H1 (cell line): ENCODE results near the gene NBEA. TPM values are rescaled to one million over a fixed set of nuclear protein-coding genes. Genes with fewer than 3 reads are reported as not detected.

Experiments used
- CTCF ChIA-PET: fragments of 300-600 bp; sonication (Branson Sonifier 250); formaldehyde crosslinking; loops from one replicate; lab custom pipeline; 2021; ENCODE audit not compliant: partially characterized antibody; lab: Charles Lee
- POLR2A ChIA-PET: fragments of 300-600 bp; sonication (Branson Sonifier 250); formaldehyde crosslinking; loops from one replicate; lab custom pipeline; 2021; ENCODE audit warnings: inconsistent platforms; ENCODE audit not compliant: partially characterized antibody; lab: Charles Lee
- DNase-seq, 2 experiments: peaks; one replicate each; pipeline versions ENCODE4 v3.0.0 to v3.0.0-alpha.2; 2010 to 2022; ENCODE audit warnings: low spot score in 2 of 2, low read depth in 1 of 2, mixed read lengths in 1 of 2
- FAIRE-seq: peaks from 2 replicates; lab custom pipeline; 2011; peaks lifted over from hg19 to GRCh38; lab: Jason Lieb, UNC
- H2AFZ ChIP-seq: 2 replicates; pipeline ENCODE4 v1.8.1; 2012; ENCODE audit warnings: low read length, inconsistent platforms
- H2AK5ac ChIP-seq: 2 replicates; pipeline ENCODE4 v1.6.1; 2013; ENCODE audit warnings: low read depth, low read length
- H2BK120ac ChIP-seq: replicated peaks from 2 replicates; pipeline ENCODE3; 2013; ENCODE audit warnings: low read depth, low read length, inconsistent platforms
- H2BK12ac ChIP-seq: 2 replicates; pipeline ENCODE4 v1.6.1; 2013; ENCODE audit warnings: low read depth, low read length
- H2BK15ac ChIP-seq: 2 replicates; pipeline ENCODE4 v1.6.1; 2013; ENCODE audit warnings: low read length
- H2BK20ac ChIP-seq: 2 replicates; pipeline ENCODE4 v1.6.1; 2013; ENCODE audit warnings: low read length
- H2BK5ac ChIP-seq: 2 replicates; pipeline ENCODE4 v1.6.1; 2013; ENCODE audit warnings: low read depth, low read length
- H3K14ac ChIP-seq: 2 replicates; pipeline ENCODE4 v1.6.1; 2013; ENCODE audit warnings: inconsistent platforms; ENCODE audit not compliant: insufficient read length
- H3K18ac ChIP-seq: 2 replicates; pipeline ENCODE4 v1.6.1; 2013; ENCODE audit warnings: low read length; ENCODE audit errors: extremely low read depth
- H3K23ac ChIP-seq: 2 replicates; pipeline ENCODE4 v1.6.1; 2013; ENCODE audit warnings: inconsistent platforms; ENCODE audit not compliant: insufficient read length
- H3K23me2 ChIP-seq: 2 replicates; pipeline ENCODE4 v1.6.1; 2013; ENCODE audit warnings: low read depth, low read length
- H3K27ac ChIP-seq: 2 replicates; pipeline ENCODE4 v1.6.1; 2011; ENCODE audit warnings: low read depth, low read length, inconsistent platforms
- H3K27me3 ChIP-seq, 4 experiments: replicated peaks in 1 of 4; 1 replicate in 1 of 4; 2 replicates in 3 of 4; pipeline versions ENCODE4 v1.6.1 to v1.8.1; 2011 to 2013; ENCODE audit warnings: low read length in 3 of 4, mild to moderate bottlenecking in 3 of 4, inconsistent platforms in 2 of 4, mixed read lengths in 2 of 4, moderate library complexity in 1 of 4; ENCODE audit not compliant: control insufficient read depth in 3 of 4, insufficient read depth in 3 of 4; ENCODE audit errors: extremely low read depth in 1 of 4
- H3K36me3 ChIP-seq, 4 experiments: 2 replicates each; pipeline versions ENCODE4 v1.6.1 to v1.8.1; 2011 to 2013; ENCODE audit warnings: mild to moderate bottlenecking in 4 of 4, low read length in 3 of 4, moderate library complexity in 2 of 4, control low read depth in 1 of 4, inconsistent platforms in 1 of 4; ENCODE audit not compliant: insufficient read depth in 4 of 4, control insufficient read depth in 2 of 4
- H3K4ac ChIP-seq: replicated peaks from 2 replicates; pipeline ENCODE3; 2013; ENCODE audit warnings: low read length, low read depth, mixed read lengths, inconsistent platforms; ENCODE audit not compliant: insufficient read length
- H3K4me1 ChIP-seq, 4 experiments: replicated peaks in 1 of 4; 1 replicate in 1 of 4; 2 replicates in 3 of 4; pipeline versions ENCODE4 v1.6.1 to v1.8.1; 2011 to 2013; ENCODE audit warnings: low read length in 3 of 4, inconsistent platforms in 2 of 4, mixed read lengths in 1 of 4; ENCODE audit not compliant: insufficient read depth in 4 of 4, control insufficient read depth in 3 of 4
- H3K4me2 ChIP-seq, 2 experiments: 2 replicates each; pipeline versions ENCODE4 v1.6.1 to v1.8.1; 2011 to 2013; ENCODE audit warnings: low read depth in 2 of 2, low read length in 2 of 2, control low read depth in 1 of 2, inconsistent platforms in 1 of 2, mild to moderate bottlenecking in 1 of 2; ENCODE audit not compliant: insufficient read depth in 1 of 2
- H3K4me3 ChIP-seq, 4 experiments: fragments of 200-600, 300-600 bp in 1 of 4; sonication (generic), shearing (Covaris generic), sonication (Bioruptor Twin) in 1 of 4; 2 replicates each; pipeline versions ENCODE4 v1.5.1 to v1.8.1; 2011 to 2016; ENCODE audit warnings: low read length in 4 of 4, low read depth in 3 of 4, control low read depth in 2 of 4, inconsistent platforms in 2 of 4, mild to moderate bottlenecking in 2 of 4, mixed read lengths in 1 of 4, moderate library complexity in 1 of 4; ENCODE audit not compliant: insufficient read depth in 2 of 4; ENCODE audit errors: extremely low read depth in 1 of 4
- H3K56ac ChIP-seq: replicated peaks from 2 replicates; pipeline ENCODE3; 2013; ENCODE audit warnings: low read depth, mild to moderate bottlenecking, mixed read lengths, low read length, inconsistent platforms; ENCODE audit not compliant: insufficient read length
- H3K79me1 ChIP-seq: 2 replicates; pipeline ENCODE4 v1.6.1; 2013; ENCODE audit warnings: low read depth, low read length, control low read depth
- H3K79me2 ChIP-seq, 2 experiments: 2 replicates each; pipeline versions ENCODE4 v1.6.1 to v1.8.1; 2012 to 2013; ENCODE audit warnings: low read length in 2 of 2, mild to moderate bottlenecking in 2 of 2, inconsistent platforms in 1 of 2; ENCODE audit not compliant: insufficient read depth in 2 of 2, control insufficient read depth in 1 of 2
- H3K9ac ChIP-seq, 4 experiments: replicated peaks in 1 of 4; 1 replicate in 1 of 4; 2 replicates in 3 of 4; pipeline versions ENCODE4 v1.6.1 to v1.8.1; 2011 to 2013; ENCODE audit warnings: low read depth in 3 of 4, low read length in 3 of 4, control low read depth in 2 of 4, mild to moderate bottlenecking in 2 of 4, moderate library complexity in 2 of 4, inconsistent platforms in 1 of 4; ENCODE audit errors: extremely low read depth in 1 of 4
- H3K9me3 ChIP-seq, 2 experiments: 2 replicates each; pipeline versions ENCODE4 v1.6.1 to v1.8.1; 2012 to 2013; ENCODE audit warnings: mild to moderate bottlenecking in 2 of 2, moderate library complexity in 2 of 2, control low read depth in 1 of 2, inconsistent platforms in 1 of 2, low read depth in 1 of 2, low read length in 1 of 2, mixed read lengths in 1 of 2; ENCODE audit not compliant: insufficient read depth in 2 of 2
- H4K20me1 ChIP-seq, 2 experiments: replicated peaks in 1 of 2; 2 replicates each; pipeline versions ENCODE3 to v1.8.1; 2011 to 2013; ENCODE audit warnings: inconsistent platforms in 2 of 2, low read length in 2 of 2, mild to moderate bottlenecking in 1 of 2; ENCODE audit not compliant: insufficient read depth in 2 of 2, control insufficient read depth in 1 of 2
- H4K5ac ChIP-seq: 2 replicates; pipeline ENCODE4 v1.6.1; 2013; ENCODE audit warnings: low read length, low read depth, mixed read lengths, inconsistent platforms; ENCODE audit not compliant: insufficient read length
- H4K8ac ChIP-seq: 2 replicates; pipeline ENCODE4 v1.8.0; 2013; ENCODE audit warnings: mild to moderate bottlenecking, moderate library complexity, low read length, inconsistent platforms; ENCODE audit not compliant: insufficient read depth; ENCODE audit errors: extremely low read depth
- H4K91ac ChIP-seq: replicated peaks from 2 replicates; pipeline ENCODE3; 2013; ENCODE audit warnings: low read length, mixed read lengths, inconsistent platforms; ENCODE audit not compliant: insufficient read length
- HDAC6 ChIP-seq: IDR thresholded peaks from one replicate; pipeline ENCODE4 v1.7.1; 2012; ENCODE audit warnings: low read depth, mild to moderate bottlenecking, inconsistent platforms, low read length, moderate library complexity
- JUN ChIP-seq: IDR thresholded peaks from 2 replicates; pipeline ENCODE4 v1.6.1; 2011; ENCODE audit warnings: low read depth, mild to moderate bottlenecking, improper control_type of control experiment, low read length
- NRF1 ChIP-seq: IDR thresholded peaks from 2 replicates; pipeline ENCODE4 v1.6.1; 2011; ENCODE audit warnings: mild to moderate bottlenecking, low read depth, low read length, improper control_type of control experiment
- POLR2A ChIP-seq, 2 experiments: IDR thresholded peaks; 1 replicate in 1 of 2; 2 replicates in 1 of 2; pipeline ENCODE4 v1.6.1; 2011; ENCODE audit warnings: low read depth in 2 of 2, low read length in 2 of 2, mild to moderate bottlenecking in 2 of 2; ENCODE audit errors: control extremely low read depth in 1 of 2
- SP1 ChIP-seq: IDR thresholded peaks from 2 replicates; pipeline ENCODE4 v1.6.1; 2011; ENCODE audit warnings: low read depth, low read length
- SP4 ChIP-seq: IDR thresholded peaks from 2 replicates; pipeline ENCODE4 v1.6.1; 2012; ENCODE audit warnings: low read length, inconsistent platforms
- SRF ChIP-seq: IDR thresholded peaks from 2 replicates; pipeline ENCODE4 v1.6.1; 2011; ENCODE audit warnings: mild to moderate bottlenecking, low read depth, low read length, moderate library complexity
- SUZ12 ChIP-seq: fragments of 200-600 bp; sonication (generic); IDR thresholded peaks from 2 replicates; pipeline ENCODE4 v1.6.1; 2012; ENCODE audit warnings: mild to moderate bottlenecking, inconsistent platforms, low read length, moderate library complexity, mixed read lengths
- TAF1 ChIP-seq: IDR thresholded peaks from 2 replicates; pipeline ENCODE4 v1.6.1; 2011; ENCODE audit warnings: mild to moderate bottlenecking, low read depth, low read length
- TAF7 ChIP-seq: optimal IDR thresholded peaks from 2 replicates; pipeline ENCODE3; 2011; ENCODE audit warnings: low read depth, mild to moderate bottlenecking, inconsistent platforms, low read length, moderate library complexity, borderline replicate concordance
- TBP ChIP-seq: IDR thresholded peaks from 2 replicates; pipeline ENCODE4 v1.6.1; 2011; ENCODE audit warnings: low read depth, low read length, improper control_type of control experiment
- ZNF274 ChIP-seq: IDR thresholded peaks from 2 replicates; pipeline ENCODE4 v1.7.0; 2012; ENCODE audit warnings: low read length, borderline replicate concordance; ENCODE audit errors: extremely low read depth
- WGBS, 2 experiments: shearing (Covaris generic) in 1 of 2; methylation state at CpG; one replicate each; pipeline versions ENCODE4 v1.1.6 to v1.1.7; 2013 to 2015; ENCODE audit warnings: low lambda C conversion rate in 2 of 2, mixed read lengths in 2 of 2, inconsistent platforms in 1 of 2, low coverage in 1 of 2, missing lambda C conversion rate in 1 of 2; ENCODE audit not compliant: insufficient replicate concordance in 2 of 2, insufficient coverage in 1 of 2, insufficient read length in 1 of 2; ENCODE audit errors: extremely low coverage in 1 of 2, missing lambda C conversion rate in 1 of 2; 5-methylcytosine and 5-hydroxymethylcytosine counted together
- polyA plus RNA-seq, 7 experiments: library from polyadenylated mRNA; depleted of rRNA in 3 of 7; stranded (reverse) in 5 of 7; unstranded in 2 of 7; fragments of >200 nt in 5 of 7; fragments of 200-250 nt in 2 of 7; gene quantifications; 1 replicate in 5 of 7; 2 replicates in 1 of 7; 4 replicates in 1 of 7; pipeline versions ENCODE4 v1.2.1 to v1.2.3, GENCODE V29; 2011 to 2013; ENCODE audit warnings: missing spikeins in 2 of 7, mixed read lengths in 2 of 7
- total RNA-seq: library from RNA; stranded (reverse); fragmentation: NEBNext Ultra II Directional; extraction: Animal tissue kit (Norgen Biotek cat#: 25700); gene quantifications from 2 replicates; pipeline ENCODE4 v1.2.1, GENCODE V29; 2021
- TF ChIP-seq, protein P1 (sequence below): IDR thresholded peaks from 2 replicates; pipeline ENCODE4 v1.6.1; 2012; ENCODE audit warnings: inconsistent platforms
- TF ChIP-seq, protein P2 (sequence below): IDR thresholded peaks from 2 replicates; pipeline ENCODE4 v1.6.1; 2012; ENCODE audit warnings: low read length, inconsistent platforms

Gene NBEA
- total and polyA plus RNA-seq, 2 of the 8 experiments (the other 6 are each of a cell fraction or from before 2014, with no cell fraction given) = 14.2 to 21.5 TPM

DNA sequence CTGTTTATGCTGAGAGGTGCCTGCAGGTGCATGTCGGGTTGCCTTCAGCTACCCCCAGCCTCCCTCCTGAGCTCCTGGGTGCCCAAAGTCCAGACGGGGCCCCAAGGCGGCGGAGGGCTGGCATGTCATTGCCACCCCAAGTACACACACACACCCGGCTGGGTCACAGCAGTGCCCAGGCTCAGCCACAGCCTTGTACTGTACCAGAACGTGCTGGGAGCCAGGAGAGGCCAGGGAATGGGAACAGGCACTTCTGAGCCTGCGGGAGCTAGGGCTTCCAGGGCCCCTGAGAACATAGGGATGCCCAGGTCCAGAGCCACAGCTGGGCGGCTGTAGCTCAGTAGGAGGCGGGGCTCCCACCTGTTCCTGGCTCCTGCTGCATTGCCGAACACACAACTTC, 585.4 kb downstream of the NBEA start:
- Histone ChIP-seq H2BK15ac (no peak overlapping the region), H2BK5ac (no peak overlapping the region), H3K14ac (no peak overlapping the region), H4K20me1 (no peaks in the 10 kb centered on the region), H3K4ac (no peak overlapping the region), H3K27ac (no peak overlapping the region), H2BK12ac (no peak overlapping the region), H3K27me3 (no peaks in the 10 kb centered on the region), H3K56ac (no peak overlapping the region), H4K8ac (0 out of 2 replicates have a peak overlapping the region, but pooled peaks have one; percentile 51), H2BK20ac (no peak overlapping the region), H3K4me3 (no peak overlapping the region), H2AK5ac (no peak overlapping the region), H3K4me2 (no peak overlapping the region), H3K4me1 (no peaks in the 10 kb centered on the region), H3K36me3 (no peaks in the 10 kb centered on the region), H4K91ac (no peak overlapping the region), H3K9ac (no peak overlapping the region), H3K23ac (no peak overlapping the region), H3K23me2 (no peaks in the 10 kb centered on the region), H4K5ac (no peak overlapping the region), H3K9me3 (no peaks in the 10 kb centered on the region), H2AFZ (no peak overlapping the region), H3K79me1 (no peaks in the 10 kb centered on the region), H3K79me2 (no peaks in the 10 kb centered on the region), H3K18ac (no peak overlapping the region), H2BK120ac (no peak overlapping the region)
- DNase-seq (no peak), FAIRE-seq (no peak)
- ChIA-PET CTCF (interaction anchor here (1.2 kb wide), 1 partner anchor 104 kb away, joined by 5 read pairs; no protein-coding TSS in a partner anchor), POLR2A (no interaction called here)
- WGBS, 2 experiments = 93% methylated on average over 8 of the region's 10 CpGs; no CpG with 5 or more reads in 1 of the 2 experiments
- TF ChIP-seq TBP (no peak), SUZ12 (no peak), HDAC6 (no peak), ZNF274 (no peak), TAF1 (no peak), SP1 (no peak), SP4 (no peak), TAF7 (no peak), NRF1 (no peak), POLR2A (IDR thresholded peaks at IDR 0.05; ENCODE audit: control extremely low read depth in 1 of 2, low read depth in 2 of 2, low read length in 2 of 2) (no peak), JUN (no peak), SRF (no peak)
- TF ChIP-seq, protein P1, sequence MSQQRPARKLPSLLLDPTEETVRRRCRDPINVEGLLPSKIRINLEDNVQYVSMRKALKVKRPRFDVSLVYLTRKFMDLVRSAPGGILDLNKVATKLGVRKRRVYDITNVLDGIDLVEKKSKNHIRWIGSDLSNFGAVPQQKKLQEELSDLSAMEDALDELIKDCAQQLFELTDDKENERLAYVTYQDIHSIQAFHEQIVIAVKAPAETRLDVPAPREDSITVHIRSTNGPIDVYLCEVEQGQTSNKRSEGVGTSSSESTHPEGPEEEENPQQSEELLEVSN = no peak
- TF ChIP-seq, protein P2, sequence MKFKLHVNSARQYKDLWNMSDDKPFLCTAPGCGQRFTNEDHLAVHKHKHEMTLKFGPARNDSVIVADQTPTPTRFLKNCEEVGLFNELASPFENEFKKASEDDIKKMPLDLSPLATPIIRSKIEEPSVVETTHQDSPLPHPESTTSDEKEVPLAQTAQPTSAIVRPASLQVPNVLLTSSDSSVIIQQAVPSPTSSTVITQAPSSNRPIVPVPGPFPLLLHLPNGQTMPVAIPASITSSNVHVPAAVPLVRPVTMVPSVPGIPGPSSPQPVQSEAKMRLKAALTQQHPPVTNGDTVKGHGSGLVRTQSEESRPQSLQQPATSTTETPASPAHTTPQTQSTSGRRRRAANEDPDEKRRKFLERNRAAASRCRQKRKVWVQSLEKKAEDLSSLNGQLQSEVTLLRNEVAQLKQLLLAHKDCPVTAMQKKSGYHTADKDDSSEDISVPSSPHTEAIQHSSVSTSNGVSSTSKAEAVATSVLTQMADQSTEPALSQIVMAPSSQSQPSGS = no peak
